ENCODE results near the gene C1QTNF6.

Gene C1QTNF6

GRCh38 chr22:37221424-37222333 lies 33.6 kb upstream of the C1QTNF6 start:
- no peak overlapping the region for H3K4me3 ChIP-seq (ENCODE audit: control insufficient read depth, low read depth, low read length)
- peak; percentile 12 for TF ChIP-seq CTCF (IDR thresholded peaks at IDR 0.05; ENCODE audit: control insufficient read depth, insufficient read depth, low read depth, low read length, missing control alignments)
- no peak for DNase-seq (ENCODE audit: low read depth)

- no peak overlapping the region for H3K4me3 ChIP-seq (ENCODE audit: control insufficient read depth, low read depth, low read length)
- TF ChIP-seq CTCF (IDR thresholded peaks at IDR 0.05; ENCODE audit: control insufficient read depth, insufficient read depth, low read depth, low read length, missing control alignments) = no peak
- DNase-seq (ENCODE audit: low read depth) = no peak
Measured at GRCh38 chr22:37220543-37220981, 32.5 kb upstream of the C1QTNF6 start.

- H3K4me3 ChIP-seq (ENCODE audit: control insufficient read depth, low read depth, low read length) = no peak overlapping the region
- TF ChIP-seq CTCF (IDR thresholded peaks at IDR 0.05; ENCODE audit: control insufficient read depth, insufficient read depth, low read depth, low read length, missing control alignments) = no peak
- no peak for DNase-seq (ENCODE audit: low read depth)
Measured at GRCh38 chr22:37219533-37219932, 31.5 kb upstream of the C1QTNF6 start.

GRCh38 chr22:37218771-37219411 lies 30.8 kb upstream of the C1QTNF6 start:
- H3K4me3 ChIP-seq (ENCODE audit: control insufficient read depth, low read depth, low read length) = no peak overlapping the region
- TF ChIP-seq CTCF (IDR thresholded peaks at IDR 0.05; ENCODE audit: control insufficient read depth, insufficient read depth, low read depth, low read length, missing control alignments) = no peak
- no peak for DNase-seq (ENCODE audit: low read depth)

- DNase-seq (ENCODE audit: low read depth) = no peak
- TF ChIP-seq CTCF (IDR thresholded peaks at IDR 0.05; ENCODE audit: control insufficient read depth, insufficient read depth, low read depth, low read length, missing control alignments) = no peak
- H3K4me3 ChIP-seq (ENCODE audit: control insufficient read depth, low read depth, low read length) = no peak overlapping the region
Measured at GRCh38 chr22:37218399-37218770, 30.3 kb upstream of the C1QTNF6 start.

GRCh38 chr22:37215890-37216289 lies 27.8 kb upstream of the C1QTNF6 start:
- no peak overlapping the region for H3K4me3 ChIP-seq (ENCODE audit: control insufficient read depth, low read depth, low read length)
- no peak for DNase-seq (ENCODE audit: low read depth)
- TF ChIP-seq CTCF (IDR thresholded peaks at IDR 0.05; ENCODE audit: control insufficient read depth, insufficient read depth, low read depth, low read length, missing control alignments) = no peak
